Panc1 (cell line): ENCODE measurements around the gene RTL3. TPM values are rescaled to one million over a fixed set of nuclear protein-coding genes. Genes with fewer than 3 reads are reported as not detected.
A peak's percentile ranks its signal among the peaks of the same experiment; 100 is the strongest.

ENCODE experiments used
- ATAC-seq: fragments of 200-7000 bp; cut with Tn5 transposase; 2 replicates; pipeline ENCODE4 v1.9.1; 2020; ENCODE audit warnings: mild to moderate bottlenecking, moderate library complexity
- BruUV-seq: library from RNA; stranded (reverse); fragments of 400-500 nt; replicated peaks from 2 replicates; lab custom pipeline; 2021; lab: Mats Ljungman, UMichigan
- CTCF ChIA-PET: fragments of 300-600 bp; sonication (Branson Sonifier 250); formaldehyde crosslinking; loops from one replicate; lab custom pipeline; 2022; ENCODE audit warnings: antibody characterized with exemption; lab: Charles Lee
- POLR2A ChIA-PET: fragments of 300-600 bp; sonication (Branson Sonifier 250); formaldehyde crosslinking; loops from one replicate; lab custom pipeline; 2022; ENCODE audit warnings: antibody characterized with exemption; lab: Charles Lee
- DNase-seq: peaks from one replicate; pipeline ENCODE4 v3.0.0-alpha.2; 2010; ENCODE audit warnings: low read depth, low spot score
- H3K27ac ChIP-seq: 2 replicates; pipeline ENCODE4 v1.5.1; 2011; ENCODE audit warnings: mild to moderate bottlenecking, low read length, inconsistent platforms
- H3K27me3 ChIP-seq: fragments of 200-500 bp; sonication (Bioruptor generic); 2 replicates; pipeline ENCODE4 v1.6.0; 2014; ENCODE audit warnings: low read length, inconsistent platforms; ENCODE audit not compliant: control insufficient read depth, insufficient read depth
- H3K36me3 ChIP-seq: fragments of 200-500 bp; sonication (Bioruptor generic); 2 replicates; pipeline ENCODE4 v1.5.1; 2014; ENCODE audit warnings: inconsistent platforms, mild to moderate bottlenecking, low read length, moderate library complexity; ENCODE audit not compliant: control insufficient read depth, insufficient read depth
- H3K4me1 ChIP-seq: 2 replicates; pipeline ENCODE4 v1.5.1; 2011; ENCODE audit warnings: inconsistent platforms, mild to moderate bottlenecking, low read length, moderate library complexity; ENCODE audit not compliant: control insufficient read depth, insufficient read depth
- H3K4me3 ChIP-seq, 2 experiments: 2 replicates each; pipeline ENCODE4 v1.5.1; 2011 to 2012; ENCODE audit warnings: low read depth in 2 of 2, low read length in 2 of 2, mild to moderate bottlenecking in 2 of 2, inconsistent platforms in 1 of 2, moderate library complexity in 1 of 2
- H3K9me3 ChIP-seq: fragments of 200-500 bp; sonication (Bioruptor generic); 2 replicates; pipeline ENCODE4 v1.5.1; 2014; ENCODE audit warnings: low read depth, mild to moderate bottlenecking, inconsistent platforms, low read length, moderate library complexity; ENCODE audit not compliant: control insufficient read depth, insufficient read depth
- CTCF ChIP-seq: fragments of 450-650 bp; IDR thresholded peaks from 2 replicates; pipeline ENCODE4 v1.5.1; 2017; ENCODE audit warnings: mild to moderate bottlenecking
- POLR2AphosphoS5 ChIP-seq: IDR thresholded peaks from 2 replicates; pipeline ENCODE4 v1.6.1; 2012; ENCODE audit warnings: mild to moderate bottlenecking, low read depth, low read length, moderate library complexity
- REST ChIP-seq, 2 experiments: IDR thresholded peaks; 2 replicates each; pipeline ENCODE4 v1.6.1; 2011 to 2012; ENCODE audit warnings: low read depth in 2 of 2, control low read depth in 1 of 2, low read length in 1 of 2, mild to moderate bottlenecking in 1 of 2, moderate library complexity in 1 of 2; ENCODE audit not compliant: insufficient read depth in 1 of 2
- SIN3A ChIP-seq: IDR thresholded peaks from 2 replicates; pipeline ENCODE4 v1.6.1; 2012; ENCODE audit warnings: low read depth, mild to moderate bottlenecking, low read length, moderate library complexity, borderline replicate concordance; ENCODE audit not compliant: insufficient read depth
- TCF7L2 ChIP-seq: IDR thresholded peaks from 2 replicates; pipeline ENCODE4 v1.6.1; 2011; ENCODE audit warnings: mild to moderate bottlenecking, low read depth, low read length, inconsistent platforms
- in situ Hi-C: cut with HindIII; loops from 2 replicates; pipeline ENCODE4 v1.10.0; 2016; ENCODE audit warnings: low sequenced_read_pairs, low pct_unique_long_range_greater_than_20kb
- intact Hi-C: fragments of 100-400 bp; cut with micrococcal nuclease; formaldehyde crosslinking; loops from one replicate; pipeline ENCODE4 v1.10.0; 2022; ENCODE audit not compliant: unreplicated experiment
- total RNA-seq: library from RNA; stranded (reverse); gene quantifications from one replicate; pipeline ENCODE4 v1.2.1, GENCODE V29; 2021; ENCODE audit not compliant: unreplicated experiment

RTL3 gene
- total RNA-seq, 1 experiment from 2014 or later, result not detected

GRCh38 chrX:78655642-78656041 is 3.5 kb downstream of the RTL3 start:
- Histone ChIP-seq H3K4me3 (no peak overlapping the region), H3K9me3 (no peaks in the 10 kb centered on the region), H3K27me3 (no peaks in the 10 kb centered on the region), H3K36me3 (no peaks in the 10 kb centered on the region), H3K4me1 (no peaks in the 10 kb centered on the region), H3K27ac (no peak overlapping the region)
- no peak for ATAC-seq
- CTCF ChIA-PET, result no interaction called here
- in situ Hi-C loops, result no loop called here
- POLR2A ChIA-PET, result no interaction called here
- intact Hi-C loops, result no loop called here
- no peak for TF ChIP-seq POLR2AphosphoS5
- no peak for TF ChIP-seq TCF7L2
- no peak for TF ChIP-seq SIN3A
- TF ChIP-seq CTCF, result no peak
- no TSS peak for BruUV-seq
- DNase-seq, result no peak

- ChIA-PET CTCF (interaction anchor here (0.6 kb wide), 1 partner anchor 89 kb away, joined by 3 read pairs; no protein-coding TSS in a partner anchor), POLR2A (no interaction called here)
- Histone ChIP-seq H3K36me3 (no peaks in the 10 kb centered on the region), H3K9me3 (no peaks in the 10 kb centered on the region), H3K4me1 (no peaks in the 10 kb centered on the region), H3K27ac (no peak overlapping the region), H3K27me3 (no peaks in the 10 kb centered on the region), H3K4me3 (no peak overlapping the region)
- in situ Hi-C loops, result no loop called here
- DNase-seq (peak; percentile 24), ATAC-seq (peak; percentile 79)
- intact Hi-C loops, result no loop called here
- TF ChIP-seq SIN3A, result no peak
- TF ChIP-seq CTCF, result no peak
- no peak for TF ChIP-seq REST (IDR thresholded peaks at IDR 0.05; ENCODE audit: insufficient read depth in 1 of 2, low read depth in 2 of 2, low read length in 1 of 2)
- no peak for TF ChIP-seq TCF7L2
- no peak for TF ChIP-seq POLR2AphosphoS5
- BruUV-seq, result no TSS peak
These were observed 5.9 kb downstream of the RTL3 start for GRCh38 chrX:78653118-78653822.
